HL-60 (cell line): ENCODE measurements around the gene VASP.

ENCODE experiments used
- DNase-seq, 2 experiments: peaks; one replicate each; pipeline ENCODE4 v3.0.0-alpha.2; 2010 to 2020; ENCODE audit warnings: low read depth in 1 of 2, low spot score in 1 of 2
- H3K27ac ChIP-seq: fragments of 250-450 bp; sonication (Bioruptor Pico); replicated peaks from 2 replicates; pipeline ENCODE4 v1.5.1; 2020; ENCODE audit warnings: mild to moderate bottlenecking, moderate library complexity
- H3K27me3 ChIP-seq: fragments of 250-450 bp; sonication (Bioruptor Pico); 2 replicates; pipeline ENCODE4 v1.5.1; 2021; ENCODE audit warnings: mild to moderate bottlenecking, moderate library complexity; ENCODE audit not compliant: insufficient read depth, poor library complexity, severe bottlenecking
- H3K4me3 ChIP-seq: replicated peaks from 2 replicates; pipeline ENCODE4 v1.5.1; 2011; ENCODE audit warnings: mild to moderate bottlenecking, control low read depth, low read length; ENCODE audit not compliant: insufficient read depth
- GABPA ChIP-seq: IDR thresholded peaks from 2 replicates; pipeline ENCODE4 v1.6.1; 2012; ENCODE audit warnings: low read depth
- POLR2AphosphoS5 ChIP-seq: IDR thresholded peaks from 2 replicates; pipeline ENCODE4 v1.6.1; 2012; ENCODE audit warnings: low read depth
- SPI1 ChIP-seq: IDR thresholded peaks from 2 replicates; pipeline ENCODE4 v1.6.1; 2012; ENCODE audit warnings: low read depth, mild to moderate bottlenecking, borderline replicate concordance
- TF ChIP-seq, protein P1 (sequence below): IDR thresholded peaks from 2 replicates; pipeline ENCODE4 v1.6.1; 2012; ENCODE audit warnings: low read depth; ENCODE audit not compliant: insufficient replicate concordance
- TF ChIP-seq, protein P2 (sequence below): IDR thresholded peaks from one replicate; pipeline ENCODE4 v1.5.1; 2011; ENCODE audit warnings: low read length, control low read depth, inconsistent platforms; ENCODE audit not compliant: insufficient read depth

VASP gene

DNA sequence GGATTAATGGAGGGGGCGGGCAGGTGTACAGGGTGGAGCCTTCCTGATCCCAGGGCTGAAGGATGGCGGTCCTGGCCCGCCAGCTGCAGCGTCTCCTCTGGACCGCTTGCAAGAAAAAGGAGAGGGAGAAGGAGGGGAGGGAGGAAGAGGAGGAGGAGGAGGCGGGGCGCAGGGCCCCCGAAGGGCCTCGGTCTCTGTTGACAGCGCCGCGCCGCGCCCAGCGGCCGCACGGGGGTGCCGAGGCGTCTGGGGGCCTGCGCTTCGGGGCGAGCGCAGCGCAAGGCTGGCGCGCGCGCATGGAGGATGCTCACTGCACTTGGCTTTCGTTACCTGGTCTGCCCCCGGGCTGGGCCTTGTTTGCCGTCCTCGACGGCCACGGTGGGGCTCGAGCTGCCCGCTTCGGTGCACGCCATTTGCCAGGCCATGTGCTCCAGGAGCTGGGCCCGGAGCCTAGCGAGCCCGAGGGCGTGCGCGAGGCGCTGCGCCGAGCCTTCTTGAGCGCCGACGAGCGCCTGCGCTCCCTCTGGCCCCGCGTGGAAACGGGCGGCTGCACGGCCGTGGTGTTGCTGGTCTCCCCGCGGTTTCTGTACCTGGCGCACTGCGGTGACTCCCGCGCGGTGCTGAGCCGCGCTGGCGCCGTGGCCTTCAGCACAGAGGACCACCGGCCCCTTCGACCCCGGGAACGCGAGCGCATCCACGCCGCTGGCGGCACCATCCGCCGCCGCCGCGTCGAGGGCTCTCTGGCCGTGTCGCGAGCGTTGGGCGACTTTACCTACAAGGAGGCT lies 8.7 kb upstream of the VASP start, which contains the start of gene PPM1N:
PPM1N (plus strand) TSS at position 33 of the 785 bp plus-strand sequence; CDS start at position 63, 30 bp downstream.
- H3K27ac ChIP-seq: no peak within 1 kb of the TSS
- H3K4me3 ChIP-seq: peak within 1 kb of the TSS; percentile 33
- no peak for DNase-seq
- peaks cover 32% of the 10 kb centered on the region for H3K27me3 ChIP-seq
- no peak for TF ChIP-seq GABPA
- TF ChIP-seq, protein P1, sequence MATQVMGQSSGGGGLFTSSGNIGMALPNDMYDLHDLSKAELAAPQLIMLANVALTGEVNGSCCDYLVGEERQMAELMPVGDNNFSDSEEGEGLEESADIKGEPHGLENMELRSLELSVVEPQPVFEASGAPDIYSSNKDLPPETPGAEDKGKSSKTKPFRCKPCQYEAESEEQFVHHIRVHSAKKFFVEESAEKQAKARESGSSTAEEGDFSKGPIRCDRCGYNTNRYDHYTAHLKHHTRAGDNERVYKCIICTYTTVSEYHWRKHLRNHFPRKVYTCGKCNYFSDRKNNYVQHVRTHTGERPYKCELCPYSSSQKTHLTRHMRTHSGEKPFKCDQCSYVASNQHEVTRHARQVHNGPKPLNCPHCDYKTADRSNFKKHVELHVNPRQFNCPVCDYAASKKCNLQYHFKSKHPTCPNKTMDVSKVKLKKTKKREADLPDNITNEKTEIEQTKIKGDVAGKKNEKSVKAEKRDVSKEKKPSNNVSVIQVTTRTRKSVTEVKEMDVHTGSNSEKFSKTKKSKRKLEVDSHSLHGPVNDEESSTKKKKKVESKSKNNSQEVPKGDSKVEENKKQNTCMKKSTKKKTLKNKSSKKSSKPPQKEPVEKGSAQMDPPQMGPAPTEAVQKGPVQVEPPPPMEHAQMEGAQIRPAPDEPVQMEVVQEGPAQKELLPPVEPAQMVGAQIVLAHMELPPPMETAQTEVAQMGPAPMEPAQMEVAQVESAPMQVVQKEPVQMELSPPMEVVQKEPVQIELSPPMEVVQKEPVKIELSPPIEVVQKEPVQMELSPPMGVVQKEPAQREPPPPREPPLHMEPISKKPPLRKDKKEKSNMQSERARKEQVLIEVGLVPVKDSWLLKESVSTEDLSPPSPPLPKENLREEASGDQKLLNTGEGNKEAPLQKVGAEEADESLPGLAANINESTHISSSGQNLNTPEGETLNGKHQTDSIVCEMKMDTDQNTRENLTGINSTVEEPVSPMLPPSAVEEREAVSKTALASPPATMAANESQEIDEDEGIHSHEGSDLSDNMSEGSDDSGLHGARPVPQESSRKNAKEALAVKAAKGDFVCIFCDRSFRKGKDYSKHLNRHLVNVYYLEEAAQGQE: no peak
- TF ChIP-seq, protein P2, sequence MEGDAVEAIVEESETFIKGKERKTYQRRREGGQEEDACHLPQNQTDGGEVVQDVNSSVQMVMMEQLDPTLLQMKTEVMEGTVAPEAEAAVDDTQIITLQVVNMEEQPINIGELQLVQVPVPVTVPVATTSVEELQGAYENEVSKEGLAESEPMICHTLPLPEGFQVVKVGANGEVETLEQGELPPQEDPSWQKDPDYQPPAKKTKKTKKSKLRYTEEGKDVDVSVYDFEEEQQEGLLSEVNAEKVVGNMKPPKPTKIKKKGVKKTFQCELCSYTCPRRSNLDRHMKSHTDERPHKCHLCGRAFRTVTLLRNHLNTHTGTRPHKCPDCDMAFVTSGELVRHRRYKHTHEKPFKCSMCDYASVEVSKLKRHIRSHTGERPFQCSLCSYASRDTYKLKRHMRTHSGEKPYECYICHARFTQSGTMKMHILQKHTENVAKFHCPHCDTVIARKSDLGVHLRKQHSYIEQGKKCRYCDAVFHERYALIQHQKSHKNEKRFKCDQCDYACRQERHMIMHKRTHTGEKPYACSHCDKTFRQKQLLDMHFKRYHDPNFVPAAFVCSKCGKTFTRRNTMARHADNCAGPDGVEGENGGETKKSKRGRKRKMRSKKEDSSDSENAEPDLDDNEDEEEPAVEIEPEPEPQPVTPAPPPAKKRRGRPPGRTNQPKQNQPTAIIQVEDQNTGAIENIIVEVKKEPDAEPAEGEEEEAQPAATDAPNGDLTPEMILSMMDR: no peak
- TF ChIP-seq POLR2AphosphoS5: no peak
- TF ChIP-seq SPI1: no peak

DNA sequence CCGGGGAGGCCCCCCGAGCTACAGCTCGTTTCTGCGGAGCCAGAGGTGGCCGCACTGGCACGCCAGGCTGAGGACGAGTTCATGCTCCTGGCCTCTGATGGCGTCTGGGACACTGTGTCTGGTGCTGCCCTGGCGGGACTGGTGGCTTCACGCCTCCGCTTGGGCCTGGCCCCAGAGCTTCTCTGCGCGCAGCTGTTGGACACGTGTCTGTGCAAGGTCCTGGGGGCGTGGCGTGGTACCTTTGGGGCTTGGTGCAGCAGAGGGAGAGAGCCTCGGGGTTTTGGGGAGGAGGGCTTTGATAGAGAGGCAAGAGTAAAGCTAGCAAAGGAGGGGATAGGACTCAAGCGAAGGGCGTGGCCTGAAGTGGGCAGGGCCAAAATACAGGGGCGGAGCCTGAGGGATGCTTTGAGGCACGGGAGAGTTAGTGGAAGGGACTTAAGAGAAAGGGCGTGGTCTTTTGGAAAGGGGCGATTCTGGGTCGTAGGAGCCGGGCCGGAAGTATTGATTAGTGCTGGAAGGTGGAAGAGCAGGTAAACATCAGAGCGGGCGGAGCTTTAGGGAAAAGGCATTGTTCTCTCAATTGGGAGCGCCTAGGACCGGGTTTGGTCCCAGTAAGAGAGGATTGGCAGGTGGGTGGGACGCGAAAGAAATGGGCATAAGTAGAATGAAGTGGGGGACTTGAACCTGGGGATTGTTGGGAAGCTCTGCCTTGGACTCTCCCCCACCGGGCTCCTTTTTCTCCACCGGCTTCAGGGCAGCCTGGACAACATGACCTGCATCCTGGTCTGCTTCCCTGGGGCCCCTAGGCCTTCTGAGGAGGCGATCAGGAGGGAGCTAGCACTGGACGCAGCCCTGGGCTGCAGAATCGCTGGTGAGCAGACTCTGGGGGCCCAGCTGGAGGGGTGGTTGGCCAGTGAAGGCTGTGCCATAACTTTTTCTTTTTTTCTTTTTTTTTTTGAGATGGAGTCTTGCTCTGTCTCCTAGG lies 7.8 kb upstream of the VASP start:
- no peak for DNase-seq
- Histone ChIP-seq H3K27me3 (peaks cover 32% of the 10 kb centered on the region), H3K27ac (no peak overlapping the region), H3K4me3 (no peak overlapping the region)
- TF ChIP-seq POLR2AphosphoS5: no peak
- no peak for TF ChIP-seq SPI1
- TF ChIP-seq, protein P1: no peak
- TF ChIP-seq, protein P2: no peak
- TF ChIP-seq GABPA: no peak

DNA sequence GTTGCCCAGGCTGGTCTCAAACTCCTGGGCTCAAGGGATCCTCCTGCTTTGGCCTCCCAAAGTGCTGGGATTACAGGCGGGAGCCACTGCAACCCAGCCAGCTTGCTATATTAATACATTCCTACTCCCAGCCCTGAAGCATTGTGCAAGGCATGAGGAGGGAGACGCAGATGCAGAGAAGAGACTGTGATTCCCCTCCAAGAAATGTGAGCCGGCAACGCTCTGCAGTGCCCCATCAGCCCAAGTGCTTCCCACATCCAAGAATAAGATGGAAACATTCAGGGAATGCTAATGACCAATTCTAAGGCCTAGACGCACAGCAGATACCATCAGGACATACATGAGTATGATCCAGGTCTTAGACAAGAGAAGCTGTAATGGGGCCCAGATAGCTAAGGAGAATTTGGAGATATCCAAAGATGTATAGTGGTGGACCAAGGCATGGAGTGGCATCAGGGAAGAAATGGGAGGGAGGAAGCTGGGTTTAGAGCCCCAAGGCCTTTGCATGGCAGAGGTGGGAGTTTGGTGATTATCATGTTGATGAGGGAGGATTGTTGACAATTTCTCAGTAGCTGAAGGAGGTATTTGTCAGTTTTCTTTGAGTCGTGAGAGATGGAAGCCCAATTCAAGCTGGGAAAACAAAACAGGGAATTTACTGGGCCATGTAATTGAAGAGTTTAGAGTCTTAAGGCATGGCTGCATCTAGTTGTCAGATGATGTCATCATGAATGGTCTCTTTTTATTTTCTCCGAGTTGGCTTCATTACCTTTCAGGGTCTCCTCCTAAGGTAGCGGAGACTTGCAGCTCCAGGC lies 6.2 kb upstream of the VASP start:
- H3K27me3 ChIP-seq: peaks cover 20% of the 10 kb centered on the region
- H3K27ac ChIP-seq: no peak overlapping the region
- H3K4me3 ChIP-seq: no peak overlapping the region
- no peak for DNase-seq
- TF ChIP-seq SPI1: no peak

DNA sequence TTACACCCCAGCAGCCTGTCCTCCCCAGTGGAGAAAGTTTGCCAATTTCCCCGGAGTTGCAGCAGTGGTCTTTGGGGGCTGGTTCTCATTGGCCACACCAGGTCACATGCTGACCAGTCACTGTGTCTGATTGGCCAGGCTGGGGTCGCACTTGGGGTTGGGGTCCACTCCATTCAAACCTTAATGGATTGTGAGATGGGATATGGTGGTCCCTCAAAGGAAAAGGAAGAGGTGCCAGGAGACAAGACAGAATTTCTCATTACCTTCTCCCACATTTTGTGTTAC lies 5.6 kb upstream of the VASP start:
- no peak for DNase-seq
- Histone ChIP-seq H3K4me3 (no peak overlapping the region), H3K27me3 (peaks cover 15% of the 10 kb centered on the region), H3K27ac (no peak overlapping the region)
- TF ChIP-seq, protein P1: no peak
- TF ChIP-seq POLR2AphosphoS5 (no peak), GABPA (no peak), SPI1 (no peak)
- TF ChIP-seq, protein P2: no peak
